AG04449 (cell line): ENCODE data around the gene ZSWIM8.

Experiments
- CTCF ChIA-PET: fragments of 350-600 bp; formaldehyde crosslinking; extraction: SDS; loops from one replicate; lab custom pipeline; 2021; ENCODE audit warnings: antibody characterized with exemption; lab: Yijun Ruan, JAX
- POLR2A ChIA-PET: fragments of 400-600, 350-600 bp; formaldehyde crosslinking; extraction: SDS; loops from one replicate; lab custom pipeline; 2020; ENCODE audit warnings: antibody characterized with exemption, inconsistent platforms; lab: Yijun Ruan, JAX
- DNase-seq: peaks from one replicate; pipeline ENCODE4 v3.0.0-alpha.2; 2010; ENCODE audit warnings: low read depth, low spot score
- H3K4me3 ChIP-seq: 2 replicates; pipeline ENCODE4 v1.5.1; 2011; ENCODE audit warnings: low read depth, mild to moderate bottlenecking, control low read depth, low read length
- TF ChIP-seq, protein P1 (sequence below): IDR thresholded peaks from one replicate; pipeline ENCODE4 v1.5.1; 2011; ENCODE audit warnings: mild to moderate bottlenecking, moderate library complexity, low read length, control low read depth, inconsistent platforms; ENCODE audit not compliant: insufficient read depth; ENCODE audit errors: missing control alignments

ZSWIM8 gene

DNA sequence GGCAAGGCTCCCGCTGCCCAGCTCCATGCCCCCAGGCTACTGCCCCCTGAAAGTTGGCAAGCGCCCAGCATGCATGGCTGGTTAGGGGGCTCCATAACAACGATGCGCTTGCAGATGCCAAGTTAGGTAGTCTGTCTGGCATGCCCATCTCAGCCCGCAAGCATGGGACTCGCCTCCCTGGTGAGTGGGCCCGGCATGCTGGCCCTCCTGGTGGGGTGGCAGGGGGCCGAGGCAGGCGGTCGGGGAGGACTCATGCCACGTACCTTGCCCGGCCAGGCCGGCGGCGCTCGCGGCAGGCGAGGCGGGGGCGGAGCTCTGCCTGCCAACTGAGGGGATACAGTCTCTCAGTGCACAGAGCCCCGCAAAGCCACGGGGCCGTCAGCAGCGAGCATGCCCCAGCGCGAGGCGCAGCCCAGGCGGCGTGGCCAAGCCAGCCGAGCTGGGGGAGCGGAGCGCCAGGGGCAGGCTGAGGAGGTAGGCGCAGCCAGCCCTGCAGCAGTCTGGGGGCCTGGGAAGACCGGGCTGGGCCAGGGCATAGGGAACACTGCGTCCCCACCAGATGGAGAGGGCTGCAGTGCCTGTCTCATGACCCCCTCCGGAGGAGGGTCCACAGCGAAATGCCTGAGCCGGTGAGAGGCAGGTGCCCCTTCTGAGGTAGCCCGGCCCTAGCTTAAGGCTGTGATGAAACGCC is 54.0 kb downstream of the ZSWIM8 start:
- H3K4me3 ChIP-seq: no peak overlapping the region
- no peak for DNase-seq
- POLR2A ChIA-PET: interaction anchor here (1.4 kb wide), 1 partner anchor 23 kb away, joined by 4 read pairs; no protein-coding TSS in a partner anchor
- CTCF ChIA-PET: interaction anchor here (1.1 to 9.7 kb wide), 4 partner anchors 10 to 40 kb away, joined by 3 to 134 read pairs (median 20); partner anchors contain the start of gene CAMK2G
- TF ChIP-seq, protein P1, sequence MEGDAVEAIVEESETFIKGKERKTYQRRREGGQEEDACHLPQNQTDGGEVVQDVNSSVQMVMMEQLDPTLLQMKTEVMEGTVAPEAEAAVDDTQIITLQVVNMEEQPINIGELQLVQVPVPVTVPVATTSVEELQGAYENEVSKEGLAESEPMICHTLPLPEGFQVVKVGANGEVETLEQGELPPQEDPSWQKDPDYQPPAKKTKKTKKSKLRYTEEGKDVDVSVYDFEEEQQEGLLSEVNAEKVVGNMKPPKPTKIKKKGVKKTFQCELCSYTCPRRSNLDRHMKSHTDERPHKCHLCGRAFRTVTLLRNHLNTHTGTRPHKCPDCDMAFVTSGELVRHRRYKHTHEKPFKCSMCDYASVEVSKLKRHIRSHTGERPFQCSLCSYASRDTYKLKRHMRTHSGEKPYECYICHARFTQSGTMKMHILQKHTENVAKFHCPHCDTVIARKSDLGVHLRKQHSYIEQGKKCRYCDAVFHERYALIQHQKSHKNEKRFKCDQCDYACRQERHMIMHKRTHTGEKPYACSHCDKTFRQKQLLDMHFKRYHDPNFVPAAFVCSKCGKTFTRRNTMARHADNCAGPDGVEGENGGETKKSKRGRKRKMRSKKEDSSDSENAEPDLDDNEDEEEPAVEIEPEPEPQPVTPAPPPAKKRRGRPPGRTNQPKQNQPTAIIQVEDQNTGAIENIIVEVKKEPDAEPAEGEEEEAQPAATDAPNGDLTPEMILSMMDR: no peak

DNA sequence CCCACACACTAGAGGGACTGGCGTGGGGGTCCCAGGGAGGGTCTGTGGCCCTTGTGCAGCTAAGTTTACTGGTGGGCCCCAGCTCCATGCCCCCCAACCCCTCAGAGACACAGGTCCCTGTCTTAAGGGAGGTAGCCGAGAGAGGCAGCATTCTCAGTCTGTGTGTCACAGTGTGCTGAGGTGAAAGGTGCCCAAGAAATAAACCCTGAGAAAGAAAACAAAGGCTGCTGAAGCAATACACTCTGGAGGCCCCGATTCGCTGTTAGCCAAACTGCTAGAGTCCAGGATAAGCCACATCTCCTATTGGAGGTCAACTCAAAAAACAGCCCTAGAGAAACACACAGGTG is 54.6 kb downstream of the ZSWIM8 start:
- ChIA-PET CTCF (interaction anchor here (5.8 to 9.7 kb wide), 2 partner anchors 9 to 39 kb away, joined by 35 to 134 read pairs; no protein-coding TSS in a partner anchor), POLR2A (no interaction called here)
- DNase-seq: no peak

DNA sequence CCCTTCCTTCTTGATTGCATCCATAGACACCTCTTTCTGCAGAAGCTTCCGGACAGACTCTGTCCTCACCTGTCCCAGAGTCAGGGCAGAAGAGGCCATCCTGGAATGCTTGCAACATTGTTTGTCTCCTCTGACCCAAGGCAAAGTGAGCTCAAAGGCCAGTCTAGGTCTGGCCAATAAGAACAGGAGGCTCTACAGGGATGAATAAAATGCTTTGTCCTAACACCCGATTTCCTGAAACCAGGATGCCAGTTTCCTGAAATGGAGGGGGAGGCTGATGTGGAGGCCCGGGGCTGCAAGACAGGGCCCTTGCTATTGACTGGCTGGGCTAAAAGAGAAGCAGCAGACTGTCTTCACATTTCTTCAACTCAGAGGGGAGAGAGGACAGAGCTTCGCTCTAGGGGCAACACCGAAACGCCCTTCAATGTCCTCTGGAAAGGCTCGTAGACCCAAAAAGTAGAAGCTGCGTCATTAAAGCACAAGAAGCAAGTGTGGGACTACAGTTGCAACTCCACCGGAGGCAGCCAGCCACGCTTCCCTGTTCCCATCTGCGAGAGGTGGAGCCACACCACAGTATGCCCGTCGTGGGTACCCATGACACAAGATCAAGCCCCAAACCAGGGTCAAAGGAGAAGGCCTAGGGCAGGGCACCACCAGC is 55.1 kb downstream of the ZSWIM8 start:
- POLR2A ChIA-PET: no interaction called here
- CTCF ChIA-PET: interaction anchor here (5.8 to 9.7 kb wide), 2 partner anchors 9 to 39 kb away, joined by 35 to 134 read pairs; no protein-coding TSS in a partner anchor
- DNase-seq: no peak
- TF ChIP-seq, protein P1: no peak
- no peak overlapping the region for H3K4me3 ChIP-seq

More for the DNA sequence above, 54.6 kb downstream of the ZSWIM8 start:
- TF ChIP-seq, protein P1: no peak
- no peak overlapping the region for H3K4me3 ChIP-seq

DNA sequence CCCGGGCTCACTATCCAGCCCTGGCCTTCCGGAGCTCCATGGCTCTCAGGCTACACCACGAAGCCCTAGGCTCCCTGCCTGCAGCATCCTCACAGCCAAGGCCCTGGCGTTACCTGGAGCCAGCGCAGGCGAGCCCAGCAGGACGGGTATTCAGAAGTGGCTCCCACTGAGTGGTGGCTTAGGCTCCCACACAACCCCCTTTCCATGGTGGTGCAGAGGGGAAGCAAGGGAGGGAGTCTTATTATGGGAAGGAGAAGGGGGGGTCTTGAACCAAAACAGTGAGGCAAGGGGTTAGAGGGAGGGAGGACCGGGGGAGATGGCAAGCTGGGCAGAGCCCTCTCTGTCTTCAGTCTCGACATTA is 55.6 kb downstream of the ZSWIM8 start:
- no peak overlapping the region for H3K4me3 ChIP-seq
- CTCF ChIA-PET: interaction anchor here (5.8 to 9.7 kb wide), 2 partner anchors 8 to 38 kb away, joined by 35 to 134 read pairs; no protein-coding TSS in a partner anchor
- POLR2A ChIA-PET: no interaction called here
- DNase-seq: no peak
- TF ChIP-seq, protein P1: no peak

DNA sequence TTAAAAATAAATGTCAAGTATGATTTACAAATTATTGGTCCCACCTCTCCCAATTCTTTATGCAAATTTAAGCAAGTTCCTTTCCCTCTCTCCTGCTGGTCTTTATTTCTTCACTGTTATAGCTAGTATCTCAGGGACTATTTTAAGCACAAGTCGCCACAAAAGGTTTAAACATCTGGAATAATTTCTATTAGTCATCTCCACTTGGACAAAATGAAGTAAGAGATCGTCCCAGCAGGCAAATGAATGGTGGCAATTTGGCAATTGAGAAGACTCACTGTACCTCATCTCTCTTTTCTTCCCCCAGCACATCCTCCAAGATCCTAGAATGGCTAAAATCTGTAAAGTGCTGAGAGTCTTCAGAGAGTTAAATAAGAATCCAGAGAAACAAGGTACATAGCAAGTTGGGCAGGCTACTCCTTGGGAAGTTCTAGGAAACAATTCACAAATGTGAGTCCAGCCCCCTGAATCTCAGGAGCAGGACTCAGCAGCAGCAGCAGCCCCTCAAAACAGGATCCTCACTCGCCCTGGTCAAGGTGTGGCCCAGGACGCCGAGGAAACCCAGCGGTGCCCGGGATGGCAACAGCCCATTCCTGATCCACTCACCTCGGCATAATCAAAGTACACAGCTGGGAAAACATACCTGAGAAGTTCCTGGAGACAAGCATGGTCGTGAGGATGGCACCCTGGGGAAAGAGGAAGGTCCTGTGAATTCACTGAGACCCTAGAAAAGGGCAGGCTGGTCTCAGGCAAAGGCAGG is 56.3 kb downstream of the ZSWIM8 start:
- H3K4me3 ChIP-seq: no peak overlapping the region
- DNase-seq: no peak
- TF ChIP-seq, protein P1: no peak
- POLR2A ChIA-PET: no interaction called here
- CTCF ChIA-PET: interaction anchor here (1.0 to 13.6 kb wide), 4 partner anchors 8 to 40 kb away, joined by 3 to 518 read pairs (median 84); partner anchors contain the start of gene CAMK2G

DNA sequence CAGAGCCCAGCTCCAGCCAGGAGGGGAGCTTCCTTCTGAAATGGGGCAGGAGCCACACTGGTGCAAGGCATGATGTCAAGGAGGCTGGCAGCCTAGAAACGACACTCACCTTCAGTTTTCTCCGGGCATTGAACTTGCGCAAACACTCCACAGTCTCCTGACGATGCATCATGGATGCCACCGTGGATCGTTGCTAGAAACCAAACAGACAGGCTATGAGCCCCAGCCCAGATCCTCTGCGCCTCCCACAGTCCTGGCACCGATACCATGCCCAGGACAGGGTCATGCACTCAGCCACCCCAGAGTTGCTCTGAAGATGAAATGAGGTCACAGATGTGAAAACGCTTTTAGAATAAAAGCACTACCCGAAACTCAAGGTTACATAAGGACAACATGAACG is 56.9 kb downstream of the ZSWIM8 start:
- no peak overlapping the region for H3K4me3 ChIP-seq
- ChIA-PET POLR2A (no interaction called here), CTCF (interaction anchor here (1.0 to 13.6 kb wide), 3 partner anchors 7 to 39 kb away, joined by 3 to 518 read pairs (median 134); partner anchors contain the start of gene CAMK2G)
- TF ChIP-seq, protein P1: no peak
- DNase-seq: no peak
